NCI-H345 (cell line): ENCODE data around the gene LILRA5.
"Not testable (repeated sequence)": the region's sequence is repeated elsewhere in the genome, so short reads cannot be mapped to it uniquely, and the experiment has no call there.

Source experiments
- DNase-seq: peaks from one replicate; lab custom pipeline; 2025; lab: John Stamatoyannopoulos, UW

The LILRA5 gene

GRCh38 chr19:54312436-54313377 lies at the start of gene LILRA5:
Gene LILRA5 (minus strand): TSS chr19:54313166. CDS start chr19:54313019, 147 bp downstream.
- DNase-seq: no peak

GRCh38 chr19:54361680-54362422 lies 48.9 kb upstream of the LILRA5 start:
- not testable (repeated sequence) for DNase-seq

- DNase-seq: not testable (repeated sequence)
Measured at GRCh38 chr19:54359149-54359820, 46.3 kb upstream of the LILRA5 start.

- no peak for DNase-seq
Measured at GRCh38 chr19:54357381-54357780, 44.4 kb upstream of the LILRA5 start.

GRCh38 chr19:54356444-54357056 lies 43.6 kb upstream of the LILRA5 start:
- DNase-seq: no peak

- no peak for DNase-seq
Measured at GRCh38 chr19:54355675-54356074, 42.7 kb upstream of the LILRA5 start.

GRCh38 chr19:54354761-54355160 lies 41.8 kb upstream of the LILRA5 start:
- no peak for DNase-seq

GRCh38 chr19:54352546-54352945 lies 39.6 kb upstream of the LILRA5 start:
- no peak for DNase-seq

GRCh38 chr19:54352041-54352440 lies 39.1 kb upstream of the LILRA5 start:
- DNase-seq: no peak

GRCh38 chr19:54351474-54351873 lies 38.5 kb upstream of the LILRA5 start:
- no peak for DNase-seq

- DNase-seq: no peak
Measured at GRCh38 chr19:54345938-54346386, 33.0 kb upstream of the LILRA5 start.

- no peak for DNase-seq
Measured at GRCh38 chr19:54343868-54344267, 30.9 kb upstream of the LILRA5 start.

- DNase-seq: no peak
Measured at GRCh38 chr19:54341295-54341694, 28.3 kb upstream of the LILRA5 start.

GRCh38 chr19:54339646-54340358 lies 26.8 kb upstream of the LILRA5 start:
- DNase-seq: no peak

GRCh38 chr19:54338521-54338920 lies 25.6 kb upstream of the LILRA5 start:
- no peak for DNase-seq

- DNase-seq: no peak
Measured at GRCh38 chr19:54337858-54338230, 24.9 kb upstream of the LILRA5 start.

GRCh38 chr19:54336893-54337857 lies 24.2 kb upstream of the LILRA5 start:
- no peak for DNase-seq

GRCh38 chr19:54335979-54336892 lies 23.3 kb upstream of the LILRA5 start:
- DNase-seq: no peak

- DNase-seq: no peak
Measured at GRCh38 chr19:54335164-54335563, 22.2 kb upstream of the LILRA5 start.
